ENCODE data around the gene TRNP1.

DNA sequence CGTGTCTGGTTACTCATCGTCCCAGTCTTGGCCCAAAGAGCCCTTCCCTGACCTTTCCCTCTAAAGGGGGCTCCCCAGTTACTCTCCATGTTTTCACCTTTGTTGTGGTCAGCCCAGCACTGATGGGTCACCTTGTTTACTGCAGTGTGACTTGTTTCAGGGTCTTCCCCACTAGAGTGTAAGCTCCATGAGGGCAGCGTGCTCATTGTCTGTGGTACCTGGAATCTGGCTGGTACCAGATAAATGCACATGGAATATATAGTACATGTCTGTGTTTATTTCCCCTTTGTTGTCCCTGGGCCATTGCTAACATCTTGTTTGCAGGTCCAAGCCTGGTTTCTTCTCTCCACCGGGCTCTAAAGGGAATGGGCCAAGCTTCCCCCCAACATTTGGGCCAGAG lies 41.9 kb downstream of the TRNP1 start:
- TF ChIP-seq ZNF274 (IDR thresholded peaks at IDR 0.05; ENCODE audit: low read depth, low read length) (no peak), SUZ12 (IDR thresholded peaks at IDR 0.05; ENCODE audit: extremely low read depth, insufficient read depth, insufficient read length) (no peak)
